Kidney capillary endothelial cell (primary cell): ENCODE measurements around the gene SLC22A4.

Experiments
- DNase-seq: peaks from one replicate; pipeline ENCODE4 v3.0.0-alpha.2; 2018; ENCODE audit warnings: low spot score

The SLC22A4 gene

GRCh38 chr5:132262882-132263547, 31.2 kb upstream of the SLC22A4 start:
- DNase-seq = no peak

- DNase-seq = peak; percentile 89
Measured at GRCh38 chr5:132263548-132264261, 30.5 kb upstream of the SLC22A4 start.

GRCh38 chr5:132264546-132265335, 29.5 kb upstream of the SLC22A4 start:
- no peak for DNase-seq

- DNase-seq = peak; percentile 95
Measured at GRCh38 chr5:132265336-132266030, 28.7 kb upstream of the SLC22A4 start.

- no peak for DNase-seq
Measured at GRCh38 chr5:132266031-132266835, 28.0 kb upstream of the SLC22A4 start.

- no peak for DNase-seq
Measured at GRCh38 chr5:132266836-132267160, 27.4 kb upstream of the SLC22A4 start.

- no peak for DNase-seq
Measured at GRCh38 chr5:132267166-132267739, 26.9 kb upstream of the SLC22A4 start.

- DNase-seq = no peak
Measured at GRCh38 chr5:132267931-132268768, 26.0 kb upstream of the SLC22A4 start.

- no peak for DNase-seq
Measured at GRCh38 chr5:132268769-132269551, 25.2 kb upstream of the SLC22A4 start.

- no peak for DNase-seq
Measured at GRCh38 chr5:132269635-132270334, 24.4 kb upstream of the SLC22A4 start.

GRCh38 chr5:132270335-132270665, 23.9 kb upstream of the SLC22A4 start:
- DNase-seq = no peak

- DNase-seq = no peak
Measured at GRCh38 chr5:132270706-132271105, 23.5 kb upstream of the SLC22A4 start.

GRCh38 chr5:132271251-132272246, 22.6 kb upstream of the SLC22A4 start:
- no peak for DNase-seq

- DNase-seq = no peak
Measured at GRCh38 chr5:132272311-132273210, 21.6 kb upstream of the SLC22A4 start.

GRCh38 chr5:132273631-132274030, 20.6 kb upstream of the SLC22A4 start:
- DNase-seq = no peak

GRCh38 chr5:132274050-132274792, 20.0 kb upstream of the SLC22A4 start:
- DNase-seq = no peak
